CD4-positive, alpha-beta T cell treated with Interleukin-12 subunit alpha and Interleukin-12 subunit beta, for 1 hour (primary cell): ENCODE results near the gene FOSL1.

Experiments used
- DNase-seq: peaks from one replicate; pipeline ENCODE4 v3.0.0-alpha.2; 2020

The FOSL1 gene

GRCh38 chr11:65900125-65900898 is at the start of gene FOSL1:
FOSL1 (minus strand) TSS chr11:65900388; CDS start chr11:65900339, 49 bp downstream.
- DNase-seq = peak; percentile 97

- no peak for DNase-seq
Measured at GRCh38 chr11:65947603-65948125, 47.5 kb upstream of the FOSL1 start.

GRCh38 chr11:65947133-65947532 is 46.9 kb upstream of the FOSL1 start:
- no peak for DNase-seq

- DNase-seq = no peak
Measured at GRCh38 chr11:65946655-65947054, 46.5 kb upstream of the FOSL1 start.

GRCh38 chr11:65945941-65946558 is 45.9 kb upstream of the FOSL1 start:
- no peak for DNase-seq

- no peak for DNase-seq
Measured at GRCh38 chr11:65945430-65945911, 45.3 kb upstream of the FOSL1 start, which contains the start of gene TSGA10IP. TSGA10IP (plus strand) TSS chr11:65945480; CDS start chr11:65945676, 196 bp downstream.

- no peak for DNase-seq
Measured at GRCh38 chr11:65944767-65945166, 44.6 kb upstream of the FOSL1 start.

- no peak for DNase-seq
Measured at GRCh38 chr11:65944191-65944590, 44.0 kb upstream of the FOSL1 start.

GRCh38 chr11:65942531-65942930 is 42.3 kb upstream of the FOSL1 start:
- DNase-seq = no peak

- DNase-seq = no peak
Measured at GRCh38 chr11:65941720-65942310, 41.6 kb upstream of the FOSL1 start.

GRCh38 chr11:65937766-65938165 is 37.6 kb upstream of the FOSL1 start:
- DNase-seq = no peak

GRCh38 chr11:65934014-65934413 is 33.8 kb upstream of the FOSL1 start:
- no peak for DNase-seq

GRCh38 chr11:65932558-65932919 is 32.4 kb upstream of the FOSL1 start:
- no peak for DNase-seq

- no peak for DNase-seq
Measured at GRCh38 chr11:65931773-65932557, 31.8 kb upstream of the FOSL1 start.

- no peak for DNase-seq
Measured at GRCh38 chr11:65928667-65929066, 28.5 kb upstream of the FOSL1 start.

- DNase-seq = peak; percentile 88
Measured at GRCh38 chr11:65927904-65928397, 27.8 kb upstream of the FOSL1 start.

GRCh38 chr11:65925397-65925796 is 25.2 kb upstream of the FOSL1 start:
- DNase-seq = no peak

- no peak for DNase-seq
Measured at GRCh38 chr11:65922565-65922964, 22.4 kb upstream of the FOSL1 start.

GRCh38 chr11:65921876-65922275 is 21.7 kb upstream of the FOSL1 start:
- no peak for DNase-seq

GRCh38 chr11:65921033-65921555 is 20.9 kb upstream of the FOSL1 start:
- no peak for DNase-seq

GRCh38 chr11:65920372-65920802 is 20.2 kb upstream of the FOSL1 start:
- DNase-seq = no peak
